ENCODE results near the gene PRSS21. TPM values are rescaled to one million over a fixed set of nuclear protein-coding genes. Genes with fewer than 3 reads are reported as not detected.

The PRSS21 gene
- total RNA-seq, 4 donors from 2014 or later, result 1.6 to 1.9 TPM; not detected in 2

- 77% methylated on average over 14 of the region's 15 CpGs; no CpG with 5 or more reads in 1 of the 2 donors for WGBS, 2 donors (ENCODE audit: low coverage in 1 of 2)
- TF ChIP-seq POLR2AphosphoS5 (IDR thresholded peaks at IDR 0.05) (no peak), CTCF (IDR thresholded peaks at IDR 0.05) (no peak), POLR2A (IDR thresholded peaks at IDR 0.05) (no peak), EP300 (IDR thresholded peaks at IDR 0.05; ENCODE audit: low read depth) (no peak)
- in situ Hi-C loops (cut with MboI; ENCODE audit: low pct_ligation_motif_present in 1 of 4, low pct_unique_long_range_greater_than_20kb in 1 of 4, low sequenced_read_pairs in 3 of 4), result no loop called here
- Histone ChIP-seq H3K27ac (no peak overlapping the region), H3K4me3 (no peak overlapping the region), H3K4me1 (peaks cover 0 to 12% (median 7%) of the 10 kb centered on the region in 4 donors), H3K36me3 (no peaks in the 10 kb centered on the region), H3K9me3 (no peaks in the 10 kb centered on the region), H3K27me3 (peaks cover 8% of the 10 kb centered on the region)
- intact Hi-C loops (cut with DNase I; ENCODE audit: low total_unique reads), result no loop called here
- DNase-seq, result no peak
These were observed 22.8 kb downstream of the PRSS21 start for GRCh38 chr16:2839650-2840450.

GRCh38 chr16:2840914-2841313 is 23.9 kb downstream of the PRSS21 start:
- Histone ChIP-seq H3K4me3 (no peak overlapping the region), H3K27ac (no peak overlapping the region), H3K36me3 (no peaks in the 10 kb centered on the region), H3K27me3 (peaks cover 8% of the 10 kb centered on the region), H3K4me1 (peaks cover 0 to 11% (median 6%) of the 10 kb centered on the region in 4 donors), H3K9me3 (no peaks in the 10 kb centered on the region)
- WGBS, 2 donors (ENCODE audit: low coverage in 1 of 2), result 88 to 100% methylated on average over 1 to 10 of the region's 12 CpGs
- intact Hi-C loops (cut with DNase I; ENCODE audit: low total_unique reads) (no loop called here), in situ Hi-C loops (cut with MboI; ENCODE audit: low pct_ligation_motif_present in 1 of 4, low pct_unique_long_range_greater_than_20kb in 1 of 4, low sequenced_read_pairs in 3 of 4) (no loop called here)
- no peak for DNase-seq
- TF ChIP-seq CTCF (IDR thresholded peaks at IDR 0.05) (no peak), EP300 (IDR thresholded peaks at IDR 0.05; ENCODE audit: low read depth) (no peak), POLR2AphosphoS5 (IDR thresholded peaks at IDR 0.05) (no peak)

- intact Hi-C loops (cut with DNase I; ENCODE audit: low total_unique reads), result no loop called here
- no peaks in the 10 kb centered on the region for H3K27me3 ChIP-seq
- no peaks in the 10 kb centered on the region for H3K36me3 ChIP-seq
- H3K4me1 ChIP-seq, result peaks cover 0 to 9% (median 4%) of the 10 kb centered on the region in 4 donors
- DNase-seq, result no peak
- H3K27ac ChIP-seq, result peak overlapping the region in 1 of 4 donors; percentile 14
- WGBS, 2 donors (ENCODE audit: low coverage in 1 of 2), result 73% methylated on average over 16 of the region's 18 CpGs; no CpG with 5 or more reads in 1 of the 2 donors
- in situ Hi-C loops (cut with MboI; ENCODE audit: low pct_ligation_motif_present in 1 of 4, low pct_unique_long_range_greater_than_20kb in 1 of 4, low sequenced_read_pairs in 3 of 4), result no loop called here
- peak overlapping the region in 1 of 4 donors; percentile 23 for H3K4me3 ChIP-seq
- TF ChIP-seq CTCF (IDR thresholded peaks at IDR 0.05) (no peak), POLR2A (IDR thresholded peaks at IDR 0.05) (no peak), POLR2AphosphoS5 (IDR thresholded peaks at IDR 0.05) (no peak), EP300 (IDR thresholded peaks at IDR 0.05; ENCODE audit: low read depth) (no peak)
- no peaks in the 10 kb centered on the region for H3K9me3 ChIP-seq
These were observed 24.7 kb downstream of the PRSS21 start for GRCh38 chr16:2841606-2842339.

- no peak for TF ChIP-seq POLR2AphosphoS5 (IDR thresholded peaks at IDR 0.05)
- TF ChIP-seq POLR2A (IDR thresholded peaks at IDR 0.05), result no peak
- TF ChIP-seq EP300 (IDR thresholded peaks at IDR 0.05; ENCODE audit: low read depth), result no peak
- peak; percentile 25 to 47 (median 31) for TF ChIP-seq CTCF (IDR thresholded peaks at IDR 0.05)
- Histone ChIP-seq H3K4me1 (peaks cover 0 to 9% (median 4%) of the 10 kb centered on the region in 4 donors), H3K9me3 (no peaks in the 10 kb centered on the region), H3K4me3 (peak overlapping the region in 1 of 4 donors; percentile 23), H3K27ac (peak overlapping the region in 1 of 4 donors; percentile 14), H3K27me3 (no peaks in the 10 kb centered on the region), H3K36me3 (no peaks in the 10 kb centered on the region)
- 64% methylated on average over 13 of the region's 40 CpGs; no CpG with 5 or more reads in 1 of the 2 donors for WGBS, 2 donors (ENCODE audit: low coverage in 1 of 2)
- in situ Hi-C loops (cut with MboI; ENCODE audit: low pct_ligation_motif_present in 1 of 4, low pct_unique_long_range_greater_than_20kb in 1 of 4, low sequenced_read_pairs in 3 of 4), result no loop called here
- peak; percentile 52 for DNase-seq
- intact Hi-C loops (cut with DNase I; ENCODE audit: low total_unique reads), result no loop called here
These were observed 25.4 kb downstream of the PRSS21 start for GRCh38 chr16:2842340-2843000.
